ENCODE measurements around the gene SLC11A2. TPM values are rescaled to one million over a fixed set of nuclear protein-coding genes. Genes with fewer than 3 reads are reported as not detected.
"Not testable (repeated sequence)": the region's sequence is repeated elsewhere in the genome, so short reads cannot be mapped to it uniquely, and the experiment has no call there.

Gene SLC11A2
- total RNA-seq, 1 experiment from 2014 or later, result 38.7 TPM

DNA sequence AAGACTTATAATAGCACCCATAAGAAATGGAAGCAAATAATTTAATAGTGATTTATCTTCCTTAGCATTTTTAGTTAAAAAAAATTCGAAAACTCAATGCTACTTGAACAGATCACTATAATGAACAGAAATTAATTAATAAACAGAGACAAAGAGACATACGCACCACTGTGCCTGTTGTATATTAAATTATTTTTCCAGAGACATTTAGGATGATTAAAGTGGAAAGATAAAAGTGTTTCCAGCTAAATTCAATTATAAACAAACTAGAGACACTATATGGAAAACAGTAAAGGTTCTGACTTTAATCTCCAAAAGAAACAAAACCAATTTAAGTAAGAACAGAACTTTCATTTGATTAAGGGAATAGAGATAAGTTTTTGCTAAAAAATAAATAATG is 70.5 kb downstream of the SLC11A2 start (continued):
- no peak for TF ChIP-seq SIN3A (IDR thresholded peaks at IDR 0.05; ENCODE audit: low read depth)
- TF ChIP-seq, protein P1, sequence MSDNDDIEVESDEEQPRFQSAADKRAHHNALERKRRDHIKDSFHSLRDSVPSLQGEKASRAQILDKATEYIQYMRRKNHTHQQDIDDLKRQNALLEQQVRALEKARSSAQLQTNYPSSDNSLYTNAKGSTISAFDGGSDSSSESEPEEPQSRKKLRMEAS (IDR thresholded peaks at IDR 0.05), result no peak
- TF ChIP-seq EGR1 (IDR thresholded peaks at IDR 0.05; ENCODE audit: low read depth), result no peak
- no peak for TF ChIP-seq JUND (IDR thresholded peaks at IDR 0.05)
- no peak for TF ChIP-seq CEBPB (IDR thresholded peaks at IDR 0.05; ENCODE audit: low read depth)
- TF ChIP-seq CBX3 (IDR thresholded peaks at IDR 0.05; ENCODE audit: low read depth), result no peak
- no peak for TF ChIP-seq FOSL1 (IDR thresholded peaks at IDR 0.05; ENCODE audit: low read depth)
- TF ChIP-seq, protein P2, sequence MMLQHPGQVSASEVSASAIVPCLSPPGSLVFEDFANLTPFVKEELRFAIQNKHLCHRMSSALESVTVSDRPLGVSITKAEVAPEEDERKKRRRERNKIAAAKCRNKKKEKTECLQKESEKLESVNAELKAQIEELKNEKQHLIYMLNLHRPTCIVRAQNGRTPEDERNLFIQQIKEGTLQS (IDR thresholded peaks at IDR 0.05), result no peak

DNA sequence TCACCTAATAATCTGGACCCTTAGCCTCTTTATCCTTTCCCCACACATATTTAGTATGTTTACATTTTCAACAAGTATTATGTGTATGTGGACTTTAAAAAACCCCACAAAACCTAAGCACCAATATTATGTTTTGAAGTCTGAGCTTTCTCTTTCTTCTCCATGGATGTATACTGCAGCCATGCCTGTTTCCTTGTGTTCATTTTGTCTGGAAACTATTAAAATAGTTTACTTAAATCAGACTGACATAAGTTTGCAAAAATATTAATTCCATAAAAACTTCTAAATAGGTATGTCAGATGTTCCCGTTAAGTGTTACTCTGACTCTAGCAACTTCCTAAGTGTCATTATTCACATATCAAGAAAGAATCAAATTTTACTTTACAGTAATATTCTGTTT is 70.9 kb downstream of the SLC11A2 start:
- Histone ChIP-seq H3K9me2 (ENCODE audit: insufficient read depth) (no peaks in the 10 kb centered on the region), H3K9me3 (ENCODE audit: control insufficient read depth in 1 of 2, insufficient read depth in 1 of 2, low read depth in 1 of 2, low read length in 2 of 2) (no peaks in the 10 kb centered on the region), H3K4me3 (replicated peaks in 1 of 2; ENCODE audit: low read depth in 1 of 2, low read length in 2 of 2) (no peak overlapping the region), H3K36me3 (ENCODE audit: control insufficient read depth in 1 of 2, insufficient read depth in 2 of 2, low read length in 2 of 2) (no peaks in the 10 kb centered on the region), H3K79me2 (ENCODE audit: insufficient read depth, low read length) (no peaks in the 10 kb centered on the region), H4K20me1 (ENCODE audit: insufficient read depth) (no peaks in the 10 kb centered on the region), H3K4me2 (ENCODE audit: low read length) (no peak overlapping the region), H3K4me1 (ENCODE audit: control insufficient read depth in 1 of 2, insufficient read depth in 2 of 2, low read length in 2 of 2) (no peaks in the 10 kb centered on the region), H3K27ac (ENCODE audit: low read depth, low read length) (no peak overlapping the region), H3K9ac (ENCODE audit: low read length) (no peak overlapping the region), H3K27me3 (ENCODE audit: insufficient read depth, low read length) (no peaks in the 10 kb centered on the region), H2AFZ (ENCODE audit: low read depth, low read length, poor library complexity, severe bottlenecking) (no peak overlapping the region)
- ATAC-seq, result no peak
- ChIA-PET CTCF (no interaction called here), RAD21 (ENCODE audit: low non-redundant PET in 1 of 2, low total read pairs in 2 of 2, uncharacterized antibody in 2 of 2, unreplicated experiment in 2 of 2) (no interaction called here), POLR2A (no interaction called here)
- intact Hi-C loops (cut with micrococcal nuclease), result no loop called here
- no peak for DNase-seq (ENCODE audit: low read depth, low spot score)
- TF ChIP-seq EGR1 (IDR thresholded peaks at IDR 0.05; ENCODE audit: low read depth) (no peak), SP1 (IDR thresholded peaks at IDR 0.05; ENCODE audit: low read depth) (no peak), ZFX (IDR thresholded peaks at IDR 0.05) (no peak), CEBPB (IDR thresholded peaks at IDR 0.05; ENCODE audit: low read depth) (no peak), SRF (IDR thresholded peaks at IDR 0.05; ENCODE audit: low read depth) (no peak), SIN3A (IDR thresholded peaks at IDR 0.05; ENCODE audit: low read depth) (no peak), CBX3 (IDR thresholded peaks at IDR 0.05; ENCODE audit: low read depth) (no peak), REST (IDR thresholded peaks at IDR 0.05; ENCODE audit: low read depth) (no peak)
- TF ChIP-seq, protein P1 (IDR thresholded peaks at IDR 0.05), result no peak
- no TSS peak for BruUV-seq (replicated peaks)

DNA sequence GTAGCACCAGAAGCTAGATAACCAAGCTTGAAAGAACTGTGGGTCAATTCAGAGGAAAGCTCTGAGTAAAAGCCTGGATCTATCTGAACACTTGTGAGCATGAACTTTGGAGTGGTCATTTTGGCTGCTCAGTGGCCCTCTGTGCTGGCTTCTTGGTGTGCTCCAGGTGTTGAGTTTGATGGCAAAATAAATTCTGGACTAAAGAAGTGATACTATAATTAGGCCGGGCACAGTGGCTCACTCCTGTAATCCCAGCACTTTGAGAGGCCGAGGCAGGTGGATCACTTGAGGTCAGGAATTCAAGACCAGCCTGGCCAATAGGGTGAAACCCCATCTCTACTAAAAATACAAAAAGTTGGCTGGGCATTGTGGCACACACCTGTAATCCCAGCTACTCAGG is 71.4 kb downstream of the SLC11A2 start:
- CTCF ChIA-PET; H3K4me2 ChIP-seq (ENCODE audit: low read length); H3K27ac ChIP-seq (ENCODE audit: low read depth, low read length); H3K79me2 ChIP-seq (ENCODE audit: insufficient read depth, low read length); H2AFZ ChIP-seq (ENCODE audit: low read depth, low read length, poor library complexity, severe bottlenecking); H3K9me2 ChIP-seq (ENCODE audit: insufficient read depth); ATAC-seq; H3K36me3 ChIP-seq (ENCODE audit: control insufficient read depth in 1 of 2, insufficient read depth in 2 of 2, low read length in 2 of 2); H3K4me1 ChIP-seq (ENCODE audit: control insufficient read depth in 1 of 2, insufficient read depth in 2 of 2, low read length in 2 of 2); H4K20me1 ChIP-seq (ENCODE audit: insufficient read depth); H3K9me3 ChIP-seq (ENCODE audit: control insufficient read depth in 1 of 2, insufficient read depth in 1 of 2, low read depth in 1 of 2, low read length in 2 of 2); BruUV-seq (replicated peaks); DNase-seq (ENCODE audit: low read depth, low spot score); H3K27me3 ChIP-seq (ENCODE audit: insufficient read depth, low read length); H3K4me3 ChIP-seq (replicated peaks in 1 of 2; ENCODE audit: low read depth in 1 of 2, low read length in 2 of 2); intact Hi-C loops (cut with micrococcal nuclease); POLR2A ChIA-PET; RAD21 ChIA-PET (ENCODE audit: low non-redundant PET in 1 of 2, low total read pairs in 2 of 2, uncharacterized antibody in 2 of 2, unreplicated experiment in 2 of 2); H3K9ac ChIP-seq (ENCODE audit: low read length): not testable (repeated sequence)
